HL-60 (cell line): ENCODE data around the gene NRAP.

Experiments
- DNase-seq, 2 experiments: peaks; one replicate each; pipeline ENCODE4 v3.0.0-alpha.2; 2010 to 2020; ENCODE audit warnings: low read depth in 1 of 2, low spot score in 1 of 2
- H3K27ac ChIP-seq: fragments of 250-450 bp; sonication (Bioruptor Pico); replicated peaks from 2 replicates; pipeline ENCODE4 v1.5.1; 2020; ENCODE audit warnings: mild to moderate bottlenecking, moderate library complexity
- H3K27me3 ChIP-seq: fragments of 250-450 bp; sonication (Bioruptor Pico); 2 replicates; pipeline ENCODE4 v1.5.1; 2021; ENCODE audit warnings: mild to moderate bottlenecking, moderate library complexity; ENCODE audit not compliant: insufficient read depth, poor library complexity, severe bottlenecking
- H3K4me3 ChIP-seq: replicated peaks from 2 replicates; pipeline ENCODE4 v1.5.1; 2011; ENCODE audit warnings: mild to moderate bottlenecking, control low read depth, low read length; ENCODE audit not compliant: insufficient read depth
- GABPA ChIP-seq: IDR thresholded peaks from 2 replicates; pipeline ENCODE4 v1.6.1; 2012; ENCODE audit warnings: low read depth
- POLR2AphosphoS5 ChIP-seq: IDR thresholded peaks from 2 replicates; pipeline ENCODE4 v1.6.1; 2012; ENCODE audit warnings: low read depth
- SPI1 ChIP-seq: IDR thresholded peaks from 2 replicates; pipeline ENCODE4 v1.6.1; 2012; ENCODE audit warnings: low read depth, mild to moderate bottlenecking, borderline replicate concordance
- TF ChIP-seq, protein P1 (sequence below): IDR thresholded peaks from 2 replicates; pipeline ENCODE4 v1.6.1; 2012; ENCODE audit warnings: low read depth; ENCODE audit not compliant: insufficient replicate concordance
- TF ChIP-seq, protein P2 (sequence below): IDR thresholded peaks from one replicate; pipeline ENCODE4 v1.5.1; 2011; ENCODE audit warnings: low read length, control low read depth, inconsistent platforms; ENCODE audit not compliant: insufficient read depth

Gene NRAP

DNA sequence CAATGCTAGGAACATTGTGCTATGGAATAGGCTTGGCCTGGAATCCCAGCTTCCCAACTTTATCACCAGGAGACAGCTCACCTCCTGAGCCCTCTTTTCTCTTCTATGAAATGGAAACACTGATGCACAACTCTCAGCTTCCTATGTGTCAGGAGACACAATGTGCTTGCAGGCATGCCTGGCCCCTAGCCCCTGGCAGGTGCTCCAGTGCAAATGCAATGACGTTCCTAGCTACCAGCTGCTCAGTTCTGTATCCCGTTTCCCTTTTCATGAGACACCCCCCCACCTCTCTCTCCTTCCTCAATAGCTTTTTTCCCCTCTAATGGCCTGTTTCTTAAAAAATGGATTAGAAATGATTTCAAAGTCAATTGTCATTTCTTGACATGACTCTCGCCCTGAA, 80.3 kb downstream of the NRAP start:
- DNase-seq: no peak
- Histone ChIP-seq H3K27me3 (no peaks in the 10 kb centered on the region), H3K4me3 (no peak overlapping the region), H3K27ac (no peak overlapping the region)
- TF ChIP-seq POLR2AphosphoS5 (no peak), GABPA (no peak), SPI1 (no peak)
- TF ChIP-seq, protein P1, sequence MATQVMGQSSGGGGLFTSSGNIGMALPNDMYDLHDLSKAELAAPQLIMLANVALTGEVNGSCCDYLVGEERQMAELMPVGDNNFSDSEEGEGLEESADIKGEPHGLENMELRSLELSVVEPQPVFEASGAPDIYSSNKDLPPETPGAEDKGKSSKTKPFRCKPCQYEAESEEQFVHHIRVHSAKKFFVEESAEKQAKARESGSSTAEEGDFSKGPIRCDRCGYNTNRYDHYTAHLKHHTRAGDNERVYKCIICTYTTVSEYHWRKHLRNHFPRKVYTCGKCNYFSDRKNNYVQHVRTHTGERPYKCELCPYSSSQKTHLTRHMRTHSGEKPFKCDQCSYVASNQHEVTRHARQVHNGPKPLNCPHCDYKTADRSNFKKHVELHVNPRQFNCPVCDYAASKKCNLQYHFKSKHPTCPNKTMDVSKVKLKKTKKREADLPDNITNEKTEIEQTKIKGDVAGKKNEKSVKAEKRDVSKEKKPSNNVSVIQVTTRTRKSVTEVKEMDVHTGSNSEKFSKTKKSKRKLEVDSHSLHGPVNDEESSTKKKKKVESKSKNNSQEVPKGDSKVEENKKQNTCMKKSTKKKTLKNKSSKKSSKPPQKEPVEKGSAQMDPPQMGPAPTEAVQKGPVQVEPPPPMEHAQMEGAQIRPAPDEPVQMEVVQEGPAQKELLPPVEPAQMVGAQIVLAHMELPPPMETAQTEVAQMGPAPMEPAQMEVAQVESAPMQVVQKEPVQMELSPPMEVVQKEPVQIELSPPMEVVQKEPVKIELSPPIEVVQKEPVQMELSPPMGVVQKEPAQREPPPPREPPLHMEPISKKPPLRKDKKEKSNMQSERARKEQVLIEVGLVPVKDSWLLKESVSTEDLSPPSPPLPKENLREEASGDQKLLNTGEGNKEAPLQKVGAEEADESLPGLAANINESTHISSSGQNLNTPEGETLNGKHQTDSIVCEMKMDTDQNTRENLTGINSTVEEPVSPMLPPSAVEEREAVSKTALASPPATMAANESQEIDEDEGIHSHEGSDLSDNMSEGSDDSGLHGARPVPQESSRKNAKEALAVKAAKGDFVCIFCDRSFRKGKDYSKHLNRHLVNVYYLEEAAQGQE: no peak
- TF ChIP-seq, protein P2, sequence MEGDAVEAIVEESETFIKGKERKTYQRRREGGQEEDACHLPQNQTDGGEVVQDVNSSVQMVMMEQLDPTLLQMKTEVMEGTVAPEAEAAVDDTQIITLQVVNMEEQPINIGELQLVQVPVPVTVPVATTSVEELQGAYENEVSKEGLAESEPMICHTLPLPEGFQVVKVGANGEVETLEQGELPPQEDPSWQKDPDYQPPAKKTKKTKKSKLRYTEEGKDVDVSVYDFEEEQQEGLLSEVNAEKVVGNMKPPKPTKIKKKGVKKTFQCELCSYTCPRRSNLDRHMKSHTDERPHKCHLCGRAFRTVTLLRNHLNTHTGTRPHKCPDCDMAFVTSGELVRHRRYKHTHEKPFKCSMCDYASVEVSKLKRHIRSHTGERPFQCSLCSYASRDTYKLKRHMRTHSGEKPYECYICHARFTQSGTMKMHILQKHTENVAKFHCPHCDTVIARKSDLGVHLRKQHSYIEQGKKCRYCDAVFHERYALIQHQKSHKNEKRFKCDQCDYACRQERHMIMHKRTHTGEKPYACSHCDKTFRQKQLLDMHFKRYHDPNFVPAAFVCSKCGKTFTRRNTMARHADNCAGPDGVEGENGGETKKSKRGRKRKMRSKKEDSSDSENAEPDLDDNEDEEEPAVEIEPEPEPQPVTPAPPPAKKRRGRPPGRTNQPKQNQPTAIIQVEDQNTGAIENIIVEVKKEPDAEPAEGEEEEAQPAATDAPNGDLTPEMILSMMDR: no peak

DNA sequence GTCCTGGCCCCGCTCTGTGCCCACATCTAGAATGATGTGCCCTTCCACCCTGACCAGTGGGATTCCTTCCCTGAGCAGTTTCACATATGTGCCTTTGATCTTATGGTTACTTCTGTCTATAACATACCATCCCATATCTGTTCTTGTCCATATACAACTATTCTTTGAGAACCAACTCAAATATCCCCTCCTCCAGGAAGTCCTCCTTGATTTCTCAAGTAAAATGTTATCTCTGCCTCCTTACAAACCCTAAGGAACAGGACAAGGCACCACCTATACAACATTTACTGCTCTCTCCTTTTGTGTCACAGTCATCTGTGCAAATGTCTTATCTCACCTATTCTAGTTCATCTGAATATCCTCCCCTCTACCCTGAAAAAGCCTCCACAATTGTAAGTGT, 82.7 kb downstream of the NRAP start:
- Histone ChIP-seq H3K4me3 (no peak overlapping the region), H3K27me3 (no peaks in the 10 kb centered on the region), H3K27ac (no peak overlapping the region)
- no peak for DNase-seq
- TF ChIP-seq POLR2AphosphoS5 (no peak), GABPA (no peak)
- TF ChIP-seq, protein P1: no peak

DNA sequence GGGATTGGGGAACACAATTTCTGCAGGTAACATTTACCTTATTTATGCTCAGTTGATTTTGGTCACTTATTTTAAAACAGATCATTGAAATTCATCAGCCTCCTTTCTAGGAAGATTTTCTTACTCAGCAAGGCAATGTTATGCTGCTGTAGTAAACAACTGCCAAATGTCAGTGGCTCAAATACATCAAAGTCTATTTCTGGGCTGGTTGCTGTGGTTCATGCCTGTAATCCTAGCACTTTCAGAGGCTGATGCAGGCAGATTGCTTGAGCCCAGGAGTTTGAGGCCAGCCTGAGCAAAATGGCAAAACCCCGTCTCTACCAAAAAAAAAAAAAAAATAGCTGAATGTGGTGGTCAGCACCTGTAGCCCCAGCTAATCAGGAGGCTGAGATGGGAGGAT, 85.1 kb downstream of the NRAP start:
- TF ChIP-seq GABPA: no peak
- TF ChIP-seq, protein P1: no peak
- DNase-seq: no peak
- H3K27me3 ChIP-seq: no peaks in the 10 kb centered on the region
- no peak overlapping the region for H3K27ac ChIP-seq
- no peak overlapping the region for H3K4me3 ChIP-seq

DNA sequence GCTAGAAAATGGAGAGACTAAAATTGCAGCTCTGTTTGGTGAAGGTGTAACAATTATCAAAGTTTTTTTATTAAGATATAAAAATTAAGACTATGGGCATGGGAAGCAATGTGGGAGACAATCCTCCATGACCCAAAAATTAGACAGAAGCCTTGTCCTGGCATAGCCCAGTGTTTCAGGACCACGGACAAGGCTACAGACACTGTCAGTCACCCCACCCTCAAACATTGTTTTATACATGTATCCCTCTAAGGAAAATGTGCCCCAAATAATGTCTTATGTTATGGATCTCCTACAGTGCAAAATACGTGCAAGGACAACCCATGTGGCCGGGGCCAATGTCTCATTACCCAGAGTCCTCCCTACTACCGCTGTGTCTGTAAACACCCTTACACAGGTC, 87.0 kb downstream of the NRAP start:
- Histone ChIP-seq H3K27ac (no peak overlapping the region), H3K27me3 (no peaks in the 10 kb centered on the region), H3K4me3 (no peak overlapping the region)
- TF ChIP-seq, protein P1: peak; percentile 95
- TF ChIP-seq GABPA: no peak
- peak in 1 of 2 experiments; percentile 1 for DNase-seq
